Stimulated activated naive B cell treated with anti-CD40 and anti-IgM and Interleukin-4, amounts not matched to agents 10 μg/mL and 1 μg/mL and 100 μg/mL, for 72 hours (primary cell): ENCODE measurements around the gene MYOC.
"Not testable (repeated sequence)": the region's sequence is repeated elsewhere in the genome, so short reads cannot be mapped to it uniquely, and the experiment has no call there.

Experiments
- ATAC-seq, 2 donors: fragments of 150-1000 bp; cut with Tn5 transposase; replicated peaks; 2 replicates each; pipeline ENCODE4 v1.10.0; 2021; ENCODE audit warnings: moderate library complexity in 1 of 2
- DNase-seq: peaks from one replicate; pipeline ENCODE4 v3.0.0; 2021
- H3K27ac Mint-ChIP-seq: one replicate; pipeline ENCODE4 v1.8.0; 2022; ENCODE audit warnings: mild to moderate bottlenecking, mixed read lengths
- H3K27me3 Mint-ChIP-seq, 2 donors: one replicate each; pipeline ENCODE4 v1.8.0; 2022; ENCODE audit warnings: mixed read lengths in 2 of 2
- H3K36me3 Mint-ChIP-seq, 2 donors: one replicate each; pipeline ENCODE4 v1.8.0; 2022; ENCODE audit warnings: mixed read lengths in 2 of 2, mild to moderate bottlenecking in 1 of 2
- H3K4me1 Mint-ChIP-seq, 2 donors: one replicate each; pipeline ENCODE4 v1.8.0; 2022; ENCODE audit warnings: mixed read lengths in 2 of 2, mild to moderate bottlenecking in 1 of 2
- H3K4me3 Mint-ChIP-seq, 2 donors: one replicate each; pipeline ENCODE4 v1.8.0; 2022; ENCODE audit warnings: mild to moderate bottlenecking in 2 of 2, mixed read lengths in 2 of 2, moderate library complexity in 1 of 2
- H3K9me3 Mint-ChIP-seq, 2 donors: one replicate each; pipeline ENCODE4 v1.8.0; 2022; ENCODE audit warnings: mixed read lengths in 2 of 2, mild to moderate bottlenecking in 1 of 2

The MYOC gene

DNA sequence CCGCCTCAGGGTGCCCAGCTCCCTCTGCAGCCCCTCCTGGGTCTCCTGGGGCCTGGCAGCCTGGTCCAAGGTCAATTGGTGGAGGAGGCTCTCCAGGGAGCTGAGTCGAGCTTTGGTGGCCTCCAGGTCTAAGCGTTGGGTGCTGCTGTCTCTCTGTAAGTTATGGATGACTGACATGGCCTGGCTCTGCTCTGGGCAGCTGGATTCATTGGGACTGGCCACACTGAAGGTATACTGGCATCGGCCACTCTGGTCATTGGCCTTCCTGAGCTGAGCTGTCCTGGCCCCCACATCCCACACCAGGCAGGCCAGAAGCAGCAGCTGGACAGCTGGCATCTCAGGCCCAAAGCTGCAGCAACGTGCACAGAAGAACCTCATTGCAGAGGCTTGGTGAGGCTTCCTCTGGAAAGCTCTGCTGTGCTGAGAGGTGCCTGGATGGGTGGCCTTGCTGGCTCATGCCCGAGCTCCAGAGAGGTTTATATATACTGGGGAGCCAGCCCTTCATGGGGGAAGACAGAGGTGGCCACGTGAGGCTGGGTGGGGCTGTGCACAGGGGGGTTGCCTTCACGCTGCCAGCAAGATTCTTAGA, at the start of gene MYOC:
Gene MYOC (minus strand): TSS at position 455 of the 589 bp plus-strand sequence. CDS start 77 bp downstream, at position 378.
- Mint-ChIP-seq H3K4me1 (peaks cover 6 to 12% of the 10 kb centered on the region in 2 donors), H3K27ac (no peak within 1 kb of the TSS), H3K4me3 (no peak within 1 kb of the TSS), H3K9me3 (no peaks in the 10 kb centered on the region), H3K36me3 (no peaks in the 10 kb centered on the region), H3K27me3 (peaks cover 22 to 26% of the 10 kb centered on the region in 2 donors)
- DNase-seq = no peak
- no peak for ATAC-seq

- Mint-ChIP-seq H3K4me1 (no peaks in the 10 kb centered on the region), H3K27me3 (no peaks in the 10 kb centered on the region), H3K9me3 (peaks cover 7 to 16% of the 10 kb centered on the region in 2 donors), H3K36me3 (peaks cover 18 to 27% of the 10 kb centered on the region in 2 donors), H3K27ac (no peak overlapping the region), H3K4me3 (no peak overlapping the region)
- ATAC-seq = no peak
- DNase-seq = no peak
Observed at GRCh38 chr1:171699531-171699930, 47.0 kb upstream of the MYOC start.

GRCh38 chr1:171695772-171696171, 43.3 kb upstream of the MYOC start:
- DNase-seq, H3K4me1 Mint-ChIP-seq, H3K27me3 Mint-ChIP-seq, ATAC-seq, H3K27ac Mint-ChIP-seq, H3K4me3 Mint-ChIP-seq: not testable (repeated sequence)
- peaks cover 13 to 26% of the 10 kb centered on the region in 2 donors for H3K9me3 Mint-ChIP-seq
- peaks cover 18 to 30% of the 10 kb centered on the region in 2 donors for H3K36me3 Mint-ChIP-seq

- Mint-ChIP-seq H3K9me3 (peaks cover 13 to 28% of the 10 kb centered on the region in 2 donors), H3K36me3 (peaks cover 15 to 27% of the 10 kb centered on the region in 2 donors)
- H3K4me3 Mint-ChIP-seq, H3K27ac Mint-ChIP-seq, H3K4me1 Mint-ChIP-seq, H3K27me3 Mint-ChIP-seq, ATAC-seq, DNase-seq: not testable (repeated sequence)
Observed at GRCh38 chr1:171693541-171693940, 41.1 kb upstream of the MYOC start.

- ATAC-seq (no peak), DNase-seq (no peak)
- Mint-ChIP-seq H3K27me3 (peaks cover 0 to 4% of the 10 kb centered on the region in 2 donors), H3K9me3 (peaks cover 3 to 5% of the 10 kb centered on the region in 2 donors), H3K4me3 (no peak overlapping the region), H3K36me3 (no peaks in the 10 kb centered on the region), H3K4me1 (no peaks in the 10 kb centered on the region), H3K27ac (no peak overlapping the region)
Observed at GRCh38 chr1:171683870-171684269, 31.4 kb upstream of the MYOC start.

DNA sequence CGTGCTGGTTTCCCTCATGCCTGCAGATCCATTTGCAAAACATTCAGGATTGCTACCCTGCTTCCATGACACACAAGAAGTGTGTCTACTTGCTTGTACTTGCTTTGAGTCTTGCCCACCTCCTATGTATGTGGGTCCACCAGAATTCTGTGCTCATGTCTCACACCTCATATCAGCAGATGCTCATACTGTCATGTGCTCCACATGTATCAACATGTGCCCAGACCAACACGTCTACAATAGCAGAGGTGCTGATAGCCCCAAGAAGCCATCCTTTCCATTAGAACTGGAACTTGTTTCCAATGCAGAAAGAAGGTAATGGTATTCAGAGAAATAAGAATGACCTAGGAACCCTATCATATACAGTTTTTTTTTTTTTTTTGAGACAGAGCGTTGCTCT, 27.9 kb upstream of the MYOC start:
- ATAC-seq = no peak
- no peaks in the 10 kb centered on the region for H3K4me1 Mint-ChIP-seq

DNA sequence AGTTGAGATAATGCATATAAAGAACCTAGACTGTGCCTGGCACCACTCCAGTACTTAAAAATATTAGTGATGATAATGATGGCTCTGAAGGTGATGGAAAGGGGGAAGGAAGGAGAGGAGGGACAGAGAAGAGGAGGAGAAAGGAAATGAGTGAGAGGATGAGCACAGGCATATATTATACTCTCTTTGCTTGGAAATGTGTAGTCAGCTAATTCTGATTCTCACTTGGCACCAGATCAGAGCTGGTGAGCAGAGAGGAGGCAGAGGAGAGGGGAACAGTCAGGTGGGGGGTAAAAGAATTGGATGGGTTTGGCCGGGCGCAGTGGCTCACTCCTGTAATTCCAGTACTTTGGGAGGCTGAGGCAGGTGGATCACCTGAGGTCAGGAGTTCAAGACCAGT, 24.3 kb upstream of the MYOC start:
- H3K27ac Mint-ChIP-seq = no peak overlapping the region

More for the DNA sequence above, 27.9 kb upstream of the MYOC start:
- Mint-ChIP-seq H3K27me3 (peaks cover 6 to 8% of the 10 kb centered on the region in 2 donors), H3K27ac (no peak overlapping the region), H3K9me3 (peaks cover 0 to 3% of the 10 kb centered on the region in 2 donors), H3K36me3 (no peaks in the 10 kb centered on the region), H3K4me3 (no peak overlapping the region)
- no peak for DNase-seq

DNA sequence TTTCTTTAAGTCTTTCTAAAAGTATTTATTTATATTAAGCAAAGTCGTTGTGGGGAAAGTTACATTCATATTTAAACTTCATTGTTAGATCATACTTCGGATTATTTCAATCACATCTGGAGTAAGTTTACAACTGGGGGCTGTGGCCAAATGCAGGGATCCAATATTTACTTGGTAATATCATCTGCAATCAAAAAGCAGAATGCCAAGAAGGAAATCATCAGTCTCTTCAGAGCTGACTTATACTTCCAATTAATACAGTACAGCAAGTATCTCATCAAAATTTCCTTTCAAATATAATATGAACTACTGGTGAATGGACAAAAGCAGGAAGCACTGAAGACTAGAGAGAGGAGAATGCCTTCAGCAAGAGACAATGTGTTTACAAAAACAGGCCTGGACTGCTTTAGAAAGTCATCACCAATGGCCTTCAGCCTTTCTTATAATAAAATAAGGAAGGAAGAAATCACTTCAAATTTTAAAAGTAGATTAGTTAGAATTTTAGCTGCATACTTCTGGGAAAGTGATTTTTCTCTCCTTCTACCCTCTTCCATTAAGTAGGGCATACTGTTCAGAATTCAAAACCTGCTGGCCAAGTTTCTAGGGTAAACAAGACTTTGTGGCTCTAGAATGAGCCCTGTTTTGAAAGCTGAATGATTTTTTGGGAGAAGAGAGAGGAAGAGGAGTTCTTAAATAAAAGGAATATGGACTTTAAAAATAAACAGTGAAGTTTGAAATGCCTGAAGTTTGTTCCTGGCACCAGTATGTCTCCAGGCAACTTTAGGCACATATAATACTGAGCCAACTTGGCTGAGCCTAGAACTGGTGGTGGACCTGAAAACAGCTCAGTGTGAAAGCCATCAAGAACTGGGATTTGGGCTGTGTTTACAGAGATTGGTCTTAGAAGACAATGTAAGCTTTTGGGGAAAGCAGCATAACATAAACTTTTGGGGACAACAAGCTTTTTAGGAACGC, 22.2 kb upstream of the MYOC start:
- Mint-ChIP-seq H3K9me3 (no peaks in the 10 kb centered on the region), H3K4me1 (no peaks in the 10 kb centered on the region), H3K27ac (no peak overlapping the region), H3K27me3 (peaks cover 5 to 6% of the 10 kb centered on the region in 2 donors), H3K4me3 (no peak overlapping the region), H3K36me3 (no peaks in the 10 kb centered on the region)
- no peak for ATAC-seq
- DNase-seq = no peak

More for the DNA sequence above, 24.3 kb upstream of the MYOC start:
- no peaks in the 10 kb centered on the region for H3K9me3 Mint-ChIP-seq
- H3K36me3 Mint-ChIP-seq = no peaks in the 10 kb centered on the region
- no peak overlapping the region for H3K4me3 Mint-ChIP-seq
- H3K4me1 Mint-ChIP-seq = no peaks in the 10 kb centered on the region
- DNase-seq (no peak), ATAC-seq (no peak)
- H3K27me3 Mint-ChIP-seq = peaks cover 5 to 6% of the 10 kb centered on the region in 2 donors

DNA sequence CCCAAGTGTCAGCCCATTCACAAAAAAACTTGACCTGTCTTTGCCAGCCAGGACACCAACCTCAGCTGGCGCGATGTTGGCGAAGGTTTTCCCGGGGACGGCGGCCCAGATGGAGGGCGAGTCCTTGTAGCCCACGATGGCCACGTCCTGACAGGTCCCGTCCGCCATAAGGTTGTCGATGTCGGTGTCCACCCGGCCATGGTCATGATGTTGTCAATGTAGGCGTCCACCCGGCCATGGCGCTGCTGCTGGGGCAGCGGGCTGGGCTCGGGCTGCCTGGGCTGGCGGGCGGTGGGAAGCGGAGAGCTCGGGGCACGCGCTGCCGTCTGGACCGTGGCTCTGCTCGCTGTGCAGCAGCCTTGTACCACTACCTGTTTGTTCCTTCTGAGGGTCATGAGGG, 18.3 kb upstream of the MYOC start:
- no peak for ATAC-seq
- no peak for DNase-seq
- H3K27me3 Mint-ChIP-seq = no peaks in the 10 kb centered on the region
- no peaks in the 10 kb centered on the region for H3K36me3 Mint-ChIP-seq
- H3K4me1 Mint-ChIP-seq = no peaks in the 10 kb centered on the region
- no peak overlapping the region for H3K4me3 Mint-ChIP-seq
- no peak overlapping the region for H3K27ac Mint-ChIP-seq
- no peaks in the 10 kb centered on the region for H3K9me3 Mint-ChIP-seq

DNA sequence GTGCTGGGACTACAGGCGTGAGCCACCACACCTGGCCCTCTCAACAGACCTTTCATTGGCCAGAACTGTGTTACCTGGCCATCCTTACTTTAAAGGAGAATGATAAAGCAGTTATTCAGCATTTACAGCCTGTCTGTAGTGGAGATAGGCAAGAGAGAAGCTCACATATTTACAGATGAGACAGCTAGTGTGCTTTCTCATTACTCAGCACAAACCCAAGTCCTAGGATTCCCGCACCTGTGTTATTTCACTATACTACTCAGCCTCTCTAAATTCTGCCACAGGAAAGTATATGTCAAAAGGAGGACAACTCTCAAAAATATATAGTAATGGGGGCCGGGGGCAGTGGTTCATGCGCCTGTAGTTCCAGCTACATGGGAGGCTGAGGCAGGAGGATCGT, 15.9 kb upstream of the MYOC start:
- H3K27ac Mint-ChIP-seq = no peak overlapping the region
- no peaks in the 10 kb centered on the region for H3K9me3 Mint-ChIP-seq
- DNase-seq (no peak), ATAC-seq (no peak)
- H3K27me3 Mint-ChIP-seq = no peaks in the 10 kb centered on the region
- H3K4me3 Mint-ChIP-seq = no peak overlapping the region
- H3K4me1 Mint-ChIP-seq = no peaks in the 10 kb centered on the region
- no peaks in the 10 kb centered on the region for H3K36me3 Mint-ChIP-seq

DNA sequence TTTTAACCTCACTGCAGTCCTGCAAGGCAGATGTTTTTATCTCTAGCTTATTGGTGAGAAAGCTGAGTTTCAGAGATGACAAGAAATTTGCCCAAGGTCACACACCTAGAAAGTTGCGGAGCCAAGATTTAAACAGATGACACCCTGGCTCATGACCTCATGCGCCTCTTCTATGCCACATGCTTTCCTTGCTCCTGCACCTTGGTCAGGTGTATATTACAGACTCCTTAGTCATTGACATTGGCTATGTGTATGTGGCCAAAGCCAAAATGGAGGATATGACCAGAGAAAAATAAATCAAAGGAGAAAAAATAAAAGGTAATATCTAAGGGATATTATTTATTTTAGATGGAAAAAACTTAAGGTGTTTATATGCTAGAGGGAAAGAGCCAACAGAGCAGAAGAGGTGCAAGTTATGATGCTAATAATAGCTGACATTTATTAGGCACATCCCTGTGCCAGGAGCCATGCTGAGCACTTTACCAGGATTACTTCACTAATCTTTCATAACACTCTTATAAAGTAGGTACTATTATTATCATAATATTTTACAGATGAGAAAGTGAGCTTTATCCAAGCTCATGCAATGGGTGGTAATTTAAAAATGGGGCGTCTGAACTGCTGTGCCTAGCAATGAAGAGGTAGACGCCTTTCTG, 13.8 kb upstream of the MYOC start:
- no peaks in the 10 kb centered on the region for H3K27me3 Mint-ChIP-seq
- DNase-seq (no peak), ATAC-seq (no peak)
- H3K4me3 Mint-ChIP-seq = no peak overlapping the region
- H3K4me1 Mint-ChIP-seq = no peaks in the 10 kb centered on the region
- H3K36me3 Mint-ChIP-seq = no peaks in the 10 kb centered on the region
- H3K9me3 Mint-ChIP-seq = no peaks in the 10 kb centered on the region
- no peak overlapping the region for H3K27ac Mint-ChIP-seq

DNA sequence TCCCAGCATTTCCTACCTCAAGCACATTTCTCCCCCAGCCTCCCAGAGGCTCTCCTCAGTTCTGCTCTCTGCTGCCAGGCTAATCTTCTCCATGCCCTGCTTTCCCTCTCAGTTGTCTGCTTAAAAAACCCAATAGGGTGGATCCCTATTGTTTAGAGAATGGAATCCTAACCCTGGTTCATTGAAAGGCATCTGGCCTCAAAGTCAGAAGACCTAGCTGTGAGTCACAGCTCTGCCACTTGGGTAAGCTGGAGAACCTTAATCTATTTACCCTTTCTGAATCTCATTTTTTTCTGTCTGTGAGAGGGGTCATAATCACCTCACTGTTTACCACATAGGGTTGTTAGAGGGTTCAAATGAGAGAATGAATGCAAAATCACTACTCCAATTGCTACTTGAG, 12.5 kb upstream of the MYOC start:
- H3K4me1 Mint-ChIP-seq = no peaks in the 10 kb centered on the region
- H3K27ac Mint-ChIP-seq = no peak overlapping the region
- DNase-seq (no peak), ATAC-seq (no peak)
- H3K36me3 Mint-ChIP-seq = no peaks in the 10 kb centered on the region
- H3K27me3 Mint-ChIP-seq = no peaks in the 10 kb centered on the region
- H3K4me3 Mint-ChIP-seq = no peak overlapping the region
- H3K9me3 Mint-ChIP-seq = peaks cover 0 to 1% of the 10 kb centered on the region in 2 donors

DNA sequence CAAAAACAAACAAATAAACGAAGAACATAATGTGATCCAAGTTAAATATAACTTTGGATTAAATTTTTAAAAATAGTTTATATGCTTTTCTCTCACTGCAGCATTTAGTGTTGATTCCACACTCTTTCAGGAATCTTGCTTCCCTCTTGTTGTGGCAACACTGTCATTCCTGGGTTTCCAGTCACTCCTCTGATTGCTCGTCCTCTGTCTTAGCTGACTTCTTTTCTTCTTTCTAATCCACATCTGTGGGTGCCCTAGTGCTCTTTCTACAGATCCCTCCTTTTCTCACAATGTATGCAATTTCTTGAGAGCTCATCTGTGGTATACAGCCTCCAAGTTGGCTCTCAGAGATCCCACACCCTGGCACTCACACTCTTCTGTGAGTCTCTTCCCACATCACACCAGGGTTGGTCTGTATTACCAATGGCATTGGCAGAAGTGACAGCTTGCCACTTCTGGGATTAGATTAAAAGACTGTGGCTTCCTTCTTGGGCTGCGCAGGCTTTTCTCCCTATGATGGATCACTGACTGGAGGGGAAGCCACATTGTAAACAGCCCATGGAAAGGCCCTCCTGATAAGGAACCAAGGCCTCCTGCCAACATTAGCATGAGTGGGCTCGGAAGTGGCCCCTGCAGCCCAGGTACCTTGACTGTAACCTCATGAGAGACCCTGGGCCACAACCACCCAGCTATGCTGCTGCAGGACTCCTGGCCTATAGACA, 11.5 kb upstream of the MYOC start:
- peaks cover 0 to 1% of the 10 kb centered on the region in 2 donors for H3K9me3 Mint-ChIP-seq
- H3K36me3 Mint-ChIP-seq = no peaks in the 10 kb centered on the region
- no peaks in the 10 kb centered on the region for H3K27me3 Mint-ChIP-seq
- DNase-seq = no peak
- H3K4me1 Mint-ChIP-seq = no peaks in the 10 kb centered on the region
- H3K4me3 Mint-ChIP-seq = no peak overlapping the region
- ATAC-seq = no peak
- no peak overlapping the region for H3K27ac Mint-ChIP-seq
